ENCODE measurements around the gene GANAB. TPM values are rescaled to one million over a fixed set of nuclear protein-coding genes. Genes with fewer than 3 reads are reported as not detected.

Gene GANAB
- total and polyA plus RNA-seq, 2 of the 13 experiments (the other 11 are each of a cell fraction or from before 2014, with no cell fraction given): 99.5 to 234 TPM

DNA sequence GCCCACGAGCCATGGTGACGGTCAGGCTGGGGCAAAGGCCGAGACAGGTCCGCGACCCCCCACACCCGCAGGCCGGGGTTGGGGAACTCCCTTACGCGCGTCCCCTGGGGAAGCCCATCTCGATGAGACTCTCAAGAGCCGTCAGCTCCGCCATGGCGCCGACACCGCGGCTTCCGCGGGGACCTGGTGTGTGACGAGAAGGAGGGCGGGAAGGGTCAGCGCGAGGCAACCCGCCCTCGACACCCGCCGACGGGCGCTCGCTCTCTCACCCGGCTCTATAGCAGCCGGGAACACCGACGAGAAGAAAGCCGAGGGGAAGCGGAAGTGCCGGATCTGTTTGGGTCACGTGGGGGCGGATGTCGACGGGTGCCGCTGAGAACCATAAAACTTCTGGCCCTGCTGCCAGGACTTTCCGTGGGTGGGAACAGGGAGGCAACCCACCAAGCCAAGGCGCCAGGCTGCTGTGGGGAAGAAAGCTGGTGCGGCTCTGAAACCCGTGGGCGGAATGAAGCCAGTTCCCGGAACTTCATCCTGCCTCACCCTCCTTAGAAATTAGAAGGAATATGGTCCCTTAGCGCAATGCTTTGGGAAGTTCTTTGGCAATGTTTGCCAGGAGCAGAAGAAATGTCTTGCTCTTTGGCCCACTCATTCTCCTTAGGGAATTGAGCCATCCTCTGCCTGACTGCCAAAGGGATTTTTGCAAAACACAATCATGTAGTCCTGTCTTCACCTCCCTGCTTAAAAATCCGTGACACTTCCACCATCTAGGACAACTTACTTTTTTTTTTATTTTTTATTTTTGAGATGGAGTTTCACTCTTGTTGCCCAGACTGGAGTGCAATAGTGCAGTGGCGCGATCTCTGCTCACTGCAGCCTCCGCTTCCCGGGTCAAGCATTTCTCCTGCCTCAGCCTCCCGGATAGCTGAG, 32.6 kb upstream of the GANAB start, which contains the start of gene UBXN1 (continued):
- TF ChIP-seq ZNF788 (CRISPR knock-in tag; IDR thresholded peaks at IDR 0.05; ENCODE audit: borderline replicate concordance) (peak; percentile 77; the same call in 1 of the 2 replicates), SNAI1 (CRISPR knock-in tag; IDR thresholded peaks at IDR 0.05; ENCODE audit: borderline replicate concordance) (peak; percentile 79; the same call in 1 of the 2 replicates), AGO1 (IDR thresholded peaks at IDR 0.05; ENCODE audit: low read depth, low read length, poor library complexity, severe bottlenecking) (peak; percentile 80), HNRNPUL1 (IDR thresholded peaks at IDR 0.05; ENCODE audit: low read depth, low read length) (no peak), BCL6 (CRISPR knock-in tag; IDR thresholded peaks at IDR 0.05) (0 out of 2 replicates have a peak, but pooled peaks have one; percentile 24), CCDC6 (CRISPR knock-in tag; IDR thresholded peaks at IDR 0.05) (peak; percentile 66; the same call in 1 of the 2 replicates), FOXA3 (CRISPR knock-in tag; IDR thresholded peaks at IDR 0.05) (peak; percentile 55), NFATC3 (CRISPR knock-in tag; IDR thresholded peaks at IDR 0.05) (no peak), MYNN (CRISPR knock-in tag; IDR thresholded peaks at IDR 0.05; ENCODE audit: low read depth) (peak; percentile 85; the same call in 1 of the 2 replicates)
- TF ChIP-seq, protein P1, sequence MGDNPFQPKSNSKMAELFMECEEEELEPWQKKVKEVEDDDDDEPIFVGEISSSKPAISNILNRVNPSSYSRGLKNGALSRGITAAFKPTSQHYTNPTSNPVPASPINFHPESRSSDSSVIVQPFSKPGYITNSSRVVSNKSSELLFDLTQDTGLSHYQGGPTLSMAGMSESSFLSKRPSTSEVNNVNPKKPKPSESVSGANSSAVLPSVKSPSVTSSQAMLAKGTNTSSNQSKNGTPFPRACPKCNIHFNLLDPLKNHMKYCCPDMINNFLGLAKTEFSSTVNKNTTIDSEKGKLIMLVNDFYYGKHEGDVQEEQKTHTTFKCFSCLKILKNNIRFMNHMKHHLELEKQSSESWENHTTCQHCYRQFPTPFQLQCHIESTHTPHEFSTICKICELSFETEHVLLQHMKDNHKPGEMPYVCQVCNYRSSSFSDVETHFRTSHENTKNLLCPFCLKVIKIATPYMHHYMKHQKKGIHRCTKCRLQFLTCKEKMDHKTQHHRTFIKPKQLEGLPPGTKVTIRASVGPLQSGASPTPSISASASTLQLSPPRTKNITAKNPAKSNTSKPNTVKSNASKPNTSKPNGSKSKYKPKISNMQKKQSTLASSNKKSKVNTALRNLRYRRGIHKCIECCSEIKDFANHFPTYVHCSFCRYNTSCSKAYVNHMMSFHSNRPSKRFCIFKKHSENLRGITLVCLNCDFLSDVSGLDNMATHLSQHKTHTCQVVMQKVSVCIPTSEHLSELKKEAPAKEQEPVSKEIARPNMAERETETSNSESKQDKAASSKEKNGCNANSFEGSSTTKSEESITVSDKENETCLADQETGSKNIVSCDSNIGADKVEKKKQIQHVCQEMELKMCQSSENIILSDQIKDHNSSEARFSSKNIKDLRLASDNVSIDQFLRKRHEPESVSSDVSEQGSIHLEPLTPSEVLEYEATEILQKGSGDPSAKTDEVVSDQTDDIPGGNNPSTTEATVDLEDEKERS (CRISPR knock-in tag; IDR thresholded peaks at IDR 0.05): peak; percentile 64; the same call in 1 of the 2 replicates
- TF ChIP-seq, protein P2, sequence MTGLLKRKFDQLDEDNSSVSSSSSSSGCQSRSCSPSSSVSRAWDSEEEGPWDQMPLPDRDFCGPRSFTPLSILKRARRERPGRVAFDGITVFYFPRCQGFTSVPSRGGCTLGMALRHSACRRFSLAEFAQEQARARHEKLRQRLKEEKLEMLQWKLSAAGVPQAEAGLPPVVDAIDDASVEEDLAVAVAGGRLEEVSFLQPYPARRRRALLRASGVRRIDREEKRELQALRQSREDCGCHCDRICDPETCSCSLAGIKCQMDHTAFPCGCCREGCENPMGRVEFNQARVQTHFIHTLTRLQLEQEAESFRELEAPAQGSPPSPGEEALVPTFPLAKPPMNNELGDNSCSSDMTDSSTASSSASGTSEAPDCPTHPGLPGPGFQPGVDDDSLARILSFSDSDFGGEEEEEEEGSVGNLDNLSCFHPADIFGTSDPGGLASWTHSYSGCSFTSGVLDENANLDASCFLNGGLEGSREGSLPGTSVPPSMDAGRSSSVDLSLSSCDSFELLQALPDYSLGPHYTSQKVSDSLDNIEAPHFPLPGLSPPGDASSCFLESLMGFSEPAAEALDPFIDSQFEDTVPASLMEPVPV (CRISPR knock-in tag; IDR thresholded peaks at IDR 0.05): peak; percentile 40; the same call in 1 of the 2 replicates
- TF ChIP-seq, protein P3, sequence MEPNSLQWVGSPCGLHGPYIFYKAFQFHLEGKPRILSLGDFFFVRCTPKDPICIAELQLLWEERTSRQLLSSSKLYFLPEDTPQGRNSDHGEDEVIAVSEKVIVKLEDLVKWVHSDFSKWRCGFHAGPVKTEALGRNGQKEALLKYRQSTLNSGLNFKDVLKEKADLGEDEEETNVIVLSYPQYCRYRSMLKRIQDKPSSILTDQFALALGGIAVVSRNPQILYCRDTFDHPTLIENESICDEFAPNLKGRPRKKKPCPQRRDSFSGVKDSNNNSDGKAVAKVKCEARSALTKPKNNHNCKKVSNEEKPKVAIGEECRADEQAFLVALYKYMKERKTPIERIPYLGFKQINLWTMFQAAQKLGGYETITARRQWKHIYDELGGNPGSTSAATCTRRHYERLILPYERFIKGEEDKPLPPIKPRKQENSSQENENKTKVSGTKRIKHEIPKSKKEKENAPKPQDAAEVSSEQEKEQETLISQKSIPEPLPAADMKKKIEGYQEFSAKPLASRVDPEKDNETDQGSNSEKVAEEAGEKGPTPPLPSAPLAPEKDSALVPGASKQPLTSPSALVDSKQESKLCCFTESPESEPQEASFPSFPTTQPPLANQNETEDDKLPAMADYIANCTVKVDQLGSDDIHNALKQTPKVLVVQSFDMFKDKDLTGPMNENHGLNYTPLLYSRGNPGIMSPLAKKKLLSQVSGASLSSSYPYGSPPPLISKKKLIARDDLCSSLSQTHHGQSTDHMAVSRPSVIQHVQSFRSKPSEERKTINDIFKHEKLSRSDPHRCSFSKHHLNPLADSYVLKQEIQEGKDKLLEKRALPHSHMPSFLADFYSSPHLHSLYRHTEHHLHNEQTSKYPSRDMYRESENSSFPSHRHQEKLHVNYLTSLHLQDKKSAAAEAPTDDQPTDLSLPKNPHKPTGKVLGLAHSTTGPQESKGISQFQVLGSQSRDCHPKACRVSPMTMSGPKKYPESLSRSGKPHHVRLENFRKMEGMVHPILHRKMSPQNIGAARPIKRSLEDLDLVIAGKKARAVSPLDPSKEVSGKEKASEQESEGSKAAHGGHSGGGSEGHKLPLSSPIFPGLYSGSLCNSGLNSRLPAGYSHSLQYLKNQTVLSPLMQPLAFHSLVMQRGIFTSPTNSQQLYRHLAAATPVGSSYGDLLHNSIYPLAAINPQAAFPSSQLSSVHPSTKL (CRISPR knock-in tag; IDR thresholded peaks at IDR 0.05): peak; percentile 70; the same call in 1 of the 2 replicates
- TF ChIP-seq, protein P4, sequence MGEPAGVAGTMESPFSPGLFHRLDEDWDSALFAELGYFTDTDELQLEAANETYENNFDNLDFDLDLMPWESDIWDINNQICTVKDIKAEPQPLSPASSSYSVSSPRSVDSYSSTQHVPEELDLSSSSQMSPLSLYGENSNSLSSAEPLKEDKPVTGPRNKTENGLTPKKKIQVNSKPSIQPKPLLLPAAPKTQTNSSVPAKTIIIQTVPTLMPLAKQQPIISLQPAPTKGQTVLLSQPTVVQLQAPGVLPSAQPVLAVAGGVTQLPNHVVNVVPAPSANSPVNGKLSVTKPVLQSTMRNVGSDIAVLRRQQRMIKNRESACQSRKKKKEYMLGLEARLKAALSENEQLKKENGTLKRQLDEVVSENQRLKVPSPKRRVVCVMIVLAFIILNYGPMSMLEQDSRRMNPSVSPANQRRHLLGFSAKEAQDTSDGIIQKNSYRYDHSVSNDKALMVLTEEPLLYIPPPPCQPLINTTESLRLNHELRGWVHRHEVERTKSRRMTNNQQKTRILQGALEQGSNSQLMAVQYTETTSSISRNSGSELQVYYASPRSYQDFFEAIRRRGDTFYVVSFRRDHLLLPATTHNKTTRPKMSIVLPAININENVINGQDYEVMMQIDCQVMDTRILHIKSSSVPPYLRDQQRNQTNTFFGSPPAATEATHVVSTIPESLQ (CRISPR knock-in tag; conservative IDR thresholded peaks at IDR 0.05): no peak
- TF ChIP-seq, protein P5, sequence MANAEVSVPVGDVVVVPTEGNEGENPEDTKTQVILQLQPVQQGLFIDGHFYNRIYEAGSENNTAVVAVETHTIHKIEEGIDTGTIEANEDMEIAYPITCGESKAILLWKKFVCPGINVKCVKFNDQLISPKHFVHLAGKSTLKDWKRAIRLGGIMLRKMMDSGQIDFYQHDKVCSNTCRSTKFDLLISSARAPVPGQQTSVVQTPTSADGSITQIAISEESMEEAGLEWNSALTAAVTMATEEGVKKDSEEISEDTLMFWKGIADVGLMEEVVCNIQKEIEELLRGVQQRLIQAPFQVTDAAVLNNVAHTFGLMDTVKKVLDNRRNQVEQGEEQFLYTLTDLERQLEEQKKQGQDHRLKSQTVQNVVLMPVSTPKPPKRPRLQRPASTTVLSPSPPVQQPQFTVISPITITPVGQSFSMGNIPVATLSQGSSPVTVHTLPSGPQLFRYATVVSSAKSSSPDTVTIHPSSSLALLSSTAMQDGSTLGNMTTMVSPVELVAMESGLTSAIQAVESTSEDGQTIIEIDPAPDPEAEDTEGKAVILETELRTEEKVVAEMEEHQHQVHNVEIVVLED (CRISPR knock-in tag; IDR thresholded peaks at IDR 0.05; ENCODE audit: borderline replicate concordance): peak; percentile 75; the same call in 1 of the 2 replicates
